ENCODE results near the gene UNC13B.

The UNC13B gene

DNA sequence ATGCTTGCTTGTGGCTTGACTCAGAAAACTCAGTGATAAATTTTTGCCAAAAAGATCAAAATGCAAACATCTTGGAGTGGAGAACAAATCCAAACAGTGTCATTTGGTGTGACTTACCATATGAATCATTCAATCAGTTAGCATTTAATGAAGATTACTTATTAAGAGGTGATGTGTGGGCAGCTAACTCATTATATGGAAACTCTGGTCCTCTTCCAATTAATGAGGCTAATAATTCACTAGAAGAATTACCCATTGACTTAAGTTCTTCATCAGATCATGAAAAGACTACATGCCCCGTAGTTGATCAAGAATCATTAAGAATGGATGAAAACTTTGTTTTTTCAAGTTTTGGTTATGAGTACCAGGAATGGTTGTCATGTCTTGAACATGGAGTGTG, 141.8 kb downstream of the UNC13B start:
- Mint-ChIP-seq H3K4me3 (no peak overlapping the region), H3K4me1 (no peaks in the 10 kb centered on the region), H3K36me3 (no peaks in the 10 kb centered on the region), H3K27ac (no peak overlapping the region), H3K9me3 (no peaks in the 10 kb centered on the region), H3K27me3 (peaks cover 48% of the 10 kb centered on the region)
- ATAC-seq, result no peak

DNA sequence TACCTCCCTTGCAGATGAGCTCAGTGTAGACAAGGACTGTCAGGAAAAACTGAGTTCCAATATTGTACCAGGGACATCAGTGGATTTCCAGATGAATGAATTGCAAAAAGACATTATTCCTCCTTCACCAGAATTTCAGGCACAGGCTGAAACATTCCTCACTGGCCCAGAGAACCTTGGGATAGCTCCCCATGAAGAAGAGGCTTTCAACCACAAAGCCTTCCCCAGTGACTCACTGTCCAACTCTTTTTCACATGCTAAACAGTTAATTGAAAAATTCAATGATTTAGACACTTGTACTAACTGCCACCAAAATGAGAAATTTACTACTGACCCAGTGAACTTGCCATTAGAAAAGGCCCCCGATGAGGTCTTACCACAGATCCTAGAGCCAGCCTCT, 144.5 kb downstream of the UNC13B start:
- Mint-ChIP-seq H3K9me3 (no peaks in the 10 kb centered on the region), H3K4me1 (no peaks in the 10 kb centered on the region), H3K4me3 (no peak overlapping the region)

DNA sequence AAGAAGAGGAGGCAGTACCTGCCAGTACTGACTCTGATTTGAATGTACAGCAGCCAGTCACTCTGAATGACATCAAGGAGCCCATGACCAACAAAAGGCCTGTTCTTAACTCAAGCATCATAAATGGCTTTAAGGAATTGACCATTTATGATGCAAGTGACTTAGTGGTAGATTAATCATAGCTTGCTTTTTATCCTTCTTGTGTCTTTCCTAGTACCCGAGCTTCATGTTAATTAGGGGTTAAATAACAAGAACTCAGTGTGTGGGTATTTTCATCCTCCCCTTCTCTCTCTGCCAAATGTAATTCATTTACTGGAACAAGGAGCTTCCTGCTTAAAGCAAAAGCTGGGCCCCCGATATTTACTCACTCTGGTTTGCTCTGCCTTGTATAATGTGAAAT, 146.5 kb downstream of the UNC13B start:
- Mint-ChIP-seq H3K27me3 (peaks cover 21% of the 10 kb centered on the region), H3K4me1 (no peaks in the 10 kb centered on the region)

More for the DNA sequence above, 144.5 kb downstream of the UNC13B start:
- Mint-ChIP-seq H3K27me3 (peaks cover 24% of the 10 kb centered on the region), H3K27ac (no peak overlapping the region), H3K36me3 (no peaks in the 10 kb centered on the region)
- no peak for ATAC-seq

DNA sequence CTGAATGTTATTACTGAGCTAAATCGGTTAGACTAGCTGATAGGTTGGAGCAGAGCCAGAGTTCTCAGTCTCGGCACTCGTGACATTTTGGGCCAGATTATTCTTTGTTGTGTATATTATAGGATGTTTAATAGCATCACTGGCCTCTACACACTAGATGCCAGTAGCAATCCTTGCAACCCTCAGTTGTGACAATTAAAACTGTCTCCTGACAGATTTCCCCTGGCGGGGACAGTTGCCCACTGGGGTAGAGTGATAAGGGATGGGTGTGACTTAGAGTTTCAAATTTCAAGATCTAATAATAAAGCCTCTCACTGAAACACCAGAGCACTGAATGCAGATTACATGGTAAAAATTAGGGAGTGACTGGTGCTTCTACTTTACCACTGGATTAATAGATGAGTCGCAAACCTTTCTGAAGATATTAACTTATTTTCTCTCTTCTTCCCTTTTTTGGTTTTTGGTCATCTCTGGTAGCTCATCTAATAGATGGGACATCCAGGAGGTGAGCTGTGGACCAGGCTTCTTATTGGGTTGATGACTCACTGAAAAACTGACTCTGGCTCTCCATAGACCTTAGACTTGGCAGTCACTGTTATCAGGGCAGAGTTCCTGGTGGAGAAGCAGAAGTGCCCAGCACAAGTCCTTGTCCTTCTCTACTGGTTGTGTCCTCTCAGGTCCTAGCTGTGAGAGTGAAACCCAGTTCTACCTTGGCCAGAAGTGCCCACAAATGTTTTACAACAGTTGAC, 150.3 kb downstream of the UNC13B start:
- ATAC-seq, result no peak
- Mint-ChIP-seq H3K27me3 (peaks cover 8% of the 10 kb centered on the region), H3K36me3 (no peaks in the 10 kb centered on the region), H3K27ac (no peak overlapping the region), H3K4me3 (no peak overlapping the region), H3K4me1 (no peaks in the 10 kb centered on the region), H3K9me3 (no peaks in the 10 kb centered on the region)

More for the DNA sequence above, 146.5 kb downstream of the UNC13B start:
- H3K27ac Mint-ChIP-seq, result no peak overlapping the region
- no peaks in the 10 kb centered on the region for H3K9me3 Mint-ChIP-seq
- no peak for ATAC-seq
- no peak overlapping the region for H3K4me3 Mint-ChIP-seq
- no peaks in the 10 kb centered on the region for H3K36me3 Mint-ChIP-seq

DNA sequence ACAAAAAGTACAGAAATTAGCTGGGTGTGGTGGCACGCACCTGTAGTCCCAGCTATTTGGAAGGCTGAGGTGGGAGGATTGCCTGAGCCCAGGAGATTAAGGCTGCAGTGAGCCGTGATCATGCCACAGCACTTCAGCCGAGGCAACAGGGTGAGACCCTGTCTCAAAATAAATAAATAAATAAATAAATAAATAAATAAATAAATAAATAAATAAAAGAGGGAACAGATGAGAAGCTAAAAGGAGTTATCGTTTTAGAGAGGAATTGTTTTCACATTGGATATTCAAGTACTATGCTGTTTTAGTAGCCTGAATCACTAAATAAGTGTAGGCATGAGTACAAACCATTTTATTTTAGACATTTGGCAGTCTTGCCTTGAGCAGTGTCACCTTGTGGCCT, 151.7 kb downstream of the UNC13B start:
- no peak overlapping the region for H3K27ac Mint-ChIP-seq

DNA sequence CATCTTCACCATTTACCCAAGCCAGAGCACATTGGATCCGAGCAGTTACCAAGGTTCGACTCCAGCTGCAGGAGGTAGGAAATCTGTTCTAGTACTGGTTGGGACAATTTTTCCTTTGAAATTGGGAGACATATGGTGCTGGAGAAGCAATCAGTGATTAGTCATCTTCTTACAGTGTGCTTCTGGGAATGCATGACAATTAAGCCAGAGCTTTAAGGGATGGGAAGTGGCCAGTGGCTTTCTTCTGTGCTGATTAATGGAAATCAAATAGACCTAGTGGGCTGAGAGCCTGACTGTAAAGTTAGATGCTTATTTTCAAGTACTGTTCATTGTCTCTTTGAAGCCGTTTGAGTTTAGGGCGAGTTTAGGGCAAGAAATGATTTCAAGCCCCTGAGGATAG, 152.1 kb downstream of the UNC13B start:
- H3K27ac Mint-ChIP-seq, result no peak overlapping the region
- H3K27me3 Mint-ChIP-seq, result peaks cover 8% of the 10 kb centered on the region
- no peak overlapping the region for H3K4me3 Mint-ChIP-seq
- no peak for ATAC-seq
- no peaks in the 10 kb centered on the region for H3K36me3 Mint-ChIP-seq
- H3K9me3 Mint-ChIP-seq, result no peaks in the 10 kb centered on the region
- no peaks in the 10 kb centered on the region for H3K4me1 Mint-ChIP-seq

More for the DNA sequence above, 151.7 kb downstream of the UNC13B start:
- Mint-ChIP-seq H3K9me3 (no peaks in the 10 kb centered on the region), H3K36me3 (no peaks in the 10 kb centered on the region), H3K27me3 (peaks cover 8% of the 10 kb centered on the region), H3K4me3 (no peak overlapping the region), H3K4me1 (no peaks in the 10 kb centered on the region)
- ATAC-seq, result no peak

DNA sequence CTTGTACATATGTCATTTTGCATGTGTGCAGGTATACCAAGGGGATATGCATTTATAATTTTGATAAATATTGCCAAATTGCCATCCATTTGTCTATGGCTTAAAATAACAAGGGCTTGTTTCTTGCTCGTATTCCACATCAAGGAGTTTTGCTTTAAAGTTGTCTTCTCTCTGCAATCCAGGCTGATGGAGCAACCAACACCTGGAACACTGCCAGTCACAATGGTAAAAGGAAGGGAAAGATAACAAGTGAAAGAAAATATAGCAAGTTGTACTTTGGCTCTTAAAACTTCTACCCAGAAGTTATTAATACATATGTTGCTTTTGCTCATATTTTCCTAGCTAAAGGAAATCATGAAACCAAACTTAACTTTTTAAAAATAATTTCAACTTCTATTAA, 156.9 kb downstream of the UNC13B start:
- H3K4me1 Mint-ChIP-seq, result no peaks in the 10 kb centered on the region
- no peak overlapping the region for H3K4me3 Mint-ChIP-seq
- H3K36me3 Mint-ChIP-seq, result no peaks in the 10 kb centered on the region
- H3K27ac Mint-ChIP-seq, result no peak overlapping the region
- ATAC-seq, result no peak
- peaks cover 9% of the 10 kb centered on the region for H3K27me3 Mint-ChIP-seq
- no peaks in the 10 kb centered on the region for H3K9me3 Mint-ChIP-seq

DNA sequence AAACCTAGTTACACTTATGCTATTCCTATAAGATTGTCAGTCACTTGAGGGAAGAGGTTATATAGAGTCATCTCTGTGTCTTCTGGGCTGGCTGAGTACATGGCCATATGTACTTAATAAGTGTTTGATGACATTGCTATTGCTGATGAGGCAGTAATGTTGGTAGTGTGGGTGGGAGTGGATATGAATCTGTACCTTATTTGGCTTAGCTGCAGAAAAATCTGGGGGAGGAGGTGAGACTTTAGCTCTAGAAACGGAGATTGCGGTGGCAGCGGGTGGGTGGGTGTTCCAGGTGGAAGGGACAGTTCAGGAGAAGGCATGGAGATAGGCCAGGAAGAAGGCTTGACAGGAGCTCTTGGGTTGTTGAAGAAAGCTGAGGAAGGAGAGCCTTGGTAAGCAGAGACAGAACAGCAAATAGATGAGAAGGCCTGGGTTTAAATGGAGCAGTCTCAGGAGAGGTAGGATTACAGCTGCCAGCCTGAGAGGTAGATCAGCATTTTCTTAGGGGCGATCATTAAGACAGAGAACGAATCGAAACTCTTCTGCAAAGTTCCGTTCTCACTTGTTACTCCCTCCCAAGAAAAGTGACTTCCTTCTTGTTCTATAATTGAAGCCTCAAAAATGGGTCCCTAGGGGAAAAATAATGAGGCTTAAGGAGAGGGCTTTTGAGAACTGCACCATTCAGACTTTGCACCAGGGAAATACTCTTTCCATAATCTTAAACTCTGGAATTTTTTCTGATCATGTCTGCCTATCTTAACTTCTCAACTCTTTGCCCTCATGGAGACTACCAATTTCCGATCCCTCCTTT, 160.5 kb downstream of the UNC13B start:
- no peak for ATAC-seq
- Mint-ChIP-seq H3K27ac (no peak overlapping the region), H3K27me3 (peaks cover 20% of the 10 kb centered on the region), H3K9me3 (no peaks in the 10 kb centered on the region), H3K4me3 (no peak overlapping the region), H3K4me1 (no peaks in the 10 kb centered on the region), H3K36me3 (no peaks in the 10 kb centered on the region)

DNA sequence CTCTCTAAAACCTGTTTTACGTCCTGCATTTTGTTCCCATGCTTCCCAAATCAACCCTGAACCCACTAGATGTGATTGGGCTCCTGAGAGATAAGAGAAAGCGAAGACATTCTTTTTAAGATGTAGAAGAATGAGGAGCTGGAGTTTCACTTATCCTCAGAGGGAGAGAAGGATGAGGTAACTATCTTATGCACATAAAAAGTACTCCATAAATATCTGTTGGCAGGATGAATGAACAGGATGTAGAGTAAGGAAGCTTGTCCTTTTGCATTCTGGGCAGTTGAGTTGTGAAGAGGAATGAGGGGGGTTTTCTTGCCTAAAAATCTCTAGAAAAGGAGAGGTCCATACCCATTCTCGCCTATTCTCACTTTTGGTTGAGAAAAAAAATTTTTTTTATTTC, 163.2 kb downstream of the UNC13B start:
- Mint-ChIP-seq H3K4me1 (no peaks in the 10 kb centered on the region), H3K27me3 (peaks cover 32% of the 10 kb centered on the region), H3K4me3 (no peak overlapping the region), H3K9me3 (no peaks in the 10 kb centered on the region), H3K27ac (no peak overlapping the region), H3K36me3 (no peaks in the 10 kb centered on the region)
- no peak for ATAC-seq

DNA sequence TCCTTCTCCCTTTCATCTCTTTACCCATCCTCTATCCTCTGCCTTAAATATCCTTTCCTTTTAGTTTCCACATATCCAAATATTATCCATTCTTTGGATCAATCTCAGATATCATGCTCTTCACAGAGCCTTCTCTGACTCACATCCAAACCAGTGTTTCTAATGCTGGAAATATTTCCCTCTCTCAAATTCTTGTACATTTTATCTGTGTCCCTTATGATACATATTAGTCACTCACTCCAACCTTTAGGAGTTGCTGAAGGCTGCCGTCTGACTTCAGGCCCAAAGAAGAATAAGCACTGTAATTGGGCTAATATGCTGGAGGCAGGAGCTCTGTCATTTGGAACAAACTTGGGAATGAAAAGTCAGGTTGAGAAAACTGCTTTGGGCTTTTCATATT, 171.7 kb downstream of the UNC13B start:
- Mint-ChIP-seq H3K4me1 (no peaks in the 10 kb centered on the region), H3K4me3 (no peak overlapping the region), H3K36me3 (no peaks in the 10 kb centered on the region), H3K27ac (no peak overlapping the region), H3K27me3 (peaks cover 39% of the 10 kb centered on the region), H3K9me3 (no peaks in the 10 kb centered on the region)
- ATAC-seq, result no peak

DNA sequence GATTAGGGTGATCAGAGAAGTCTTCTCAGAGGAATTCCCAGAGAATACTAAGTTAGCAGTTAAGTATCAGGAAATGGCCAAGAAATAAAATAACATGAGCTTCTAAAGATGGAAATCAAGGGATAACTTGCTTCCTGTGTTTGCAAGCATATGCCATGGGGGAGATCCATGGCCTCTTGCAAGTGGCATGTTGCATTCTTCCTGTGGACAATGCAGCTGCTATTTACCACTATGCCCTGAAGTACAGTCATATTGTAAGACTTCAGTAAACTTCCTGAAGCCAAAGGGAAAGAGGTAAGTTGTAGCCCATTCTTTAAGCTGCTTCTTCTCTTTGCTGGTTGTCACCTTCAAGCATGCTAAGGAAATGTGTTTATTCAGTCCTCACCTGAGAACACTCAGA, 173.4 kb downstream of the UNC13B start:
- Mint-ChIP-seq H3K36me3 (no peaks in the 10 kb centered on the region), H3K27me3 (peaks cover 32% of the 10 kb centered on the region), H3K27ac (no peak overlapping the region), H3K4me3 (no peak overlapping the region), H3K9me3 (no peaks in the 10 kb centered on the region), H3K4me1 (no peaks in the 10 kb centered on the region)
- ATAC-seq, result no peak

DNA sequence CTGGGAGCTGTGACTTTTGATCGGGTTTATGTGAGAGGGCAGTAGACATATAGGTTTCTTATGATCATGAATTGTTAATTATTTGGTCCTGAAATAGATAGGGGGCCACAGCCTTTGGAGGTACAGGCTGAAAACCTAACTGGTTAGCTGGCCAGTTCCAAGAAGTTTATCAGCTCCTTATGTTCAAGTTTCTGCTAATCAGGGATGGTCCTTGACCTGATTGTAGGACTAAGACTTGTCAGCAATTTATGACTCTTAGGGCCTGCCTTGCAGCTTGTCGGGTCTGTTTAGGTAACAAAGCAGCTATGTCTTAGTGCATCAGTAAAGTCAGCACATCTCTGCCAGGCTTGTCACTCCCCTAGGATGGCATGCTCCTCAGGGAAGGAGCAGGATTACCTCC, 176.3 kb downstream of the UNC13B start:
- Mint-ChIP-seq H3K36me3 (no peaks in the 10 kb centered on the region), H3K4me3 (no peak overlapping the region), H3K9me3 (no peaks in the 10 kb centered on the region), H3K27ac (no peak overlapping the region), H3K4me1 (peaks cover 7% of the 10 kb centered on the region), H3K27me3 (peaks cover 40% of the 10 kb centered on the region)
- no peak for ATAC-seq

DNA sequence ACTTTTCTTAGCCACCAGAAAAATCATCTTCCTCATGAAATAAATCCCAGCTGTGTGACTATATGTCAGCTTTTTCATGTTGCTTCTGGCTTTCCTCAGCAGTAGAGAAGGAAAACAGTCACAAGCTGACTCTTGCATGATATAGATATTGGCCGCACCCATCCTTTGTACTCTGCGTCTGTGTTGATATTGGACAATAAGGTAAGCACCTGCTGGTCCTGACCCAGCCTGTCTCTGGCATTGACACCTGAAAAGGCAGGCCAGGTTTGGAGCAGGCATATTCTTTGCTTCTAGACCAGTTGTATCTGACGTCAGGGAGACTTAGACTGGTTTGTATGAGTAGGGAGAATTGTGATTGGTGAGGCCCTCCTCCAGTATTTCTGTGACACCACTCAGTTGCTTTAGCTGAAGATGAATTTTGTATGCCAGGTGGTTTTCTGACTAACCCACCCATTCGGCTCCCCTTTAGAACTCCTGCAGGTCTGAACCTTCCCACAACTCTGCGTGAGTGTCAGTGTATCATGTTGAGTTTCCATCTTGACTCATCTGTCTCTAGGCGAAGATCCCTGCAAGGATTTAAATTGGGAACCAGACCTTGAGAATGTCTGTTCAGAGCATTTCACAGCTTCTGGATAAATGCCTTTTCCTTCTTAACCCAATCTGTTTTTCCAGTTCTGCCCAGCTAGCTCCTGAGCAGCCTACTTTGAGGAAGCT, 176.9 kb downstream of the UNC13B start:
- H3K27ac Mint-ChIP-seq, result no peak overlapping the region
- peaks cover 7% of the 10 kb centered on the region for H3K4me1 Mint-ChIP-seq
- H3K27me3 Mint-ChIP-seq, result peaks cover 42% of the 10 kb centered on the region
- H3K36me3 Mint-ChIP-seq, result no peaks in the 10 kb centered on the region
- ATAC-seq, result no peak
- H3K4me3 Mint-ChIP-seq, result no peak overlapping the region
- no peaks in the 10 kb centered on the region for H3K9me3 Mint-ChIP-seq

DNA sequence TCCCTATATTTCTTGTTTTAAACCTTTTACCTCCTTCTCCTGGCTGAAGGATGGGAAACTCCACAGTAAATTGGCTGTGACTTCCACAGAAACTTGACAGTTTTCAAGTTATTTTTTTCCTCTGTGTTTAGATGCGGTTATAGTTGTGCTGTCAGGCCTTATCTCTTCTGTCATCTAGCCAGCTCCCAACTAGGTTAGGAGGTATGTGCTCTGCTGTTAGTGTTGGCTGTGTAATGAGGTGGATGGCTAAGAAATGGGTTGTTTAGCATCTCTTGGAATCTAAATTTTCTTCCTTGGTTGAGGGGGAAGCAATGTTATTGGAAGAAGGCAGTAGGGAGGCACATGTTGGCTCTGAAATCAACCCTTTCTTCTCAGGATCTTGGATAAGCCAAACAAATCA, 178.2 kb downstream of the UNC13B start:
- no peak overlapping the region for H3K4me3 Mint-ChIP-seq
- H3K9me3 Mint-ChIP-seq, result no peaks in the 10 kb centered on the region
- H3K27me3 Mint-ChIP-seq, result peaks cover 42% of the 10 kb centered on the region
- no peaks in the 10 kb centered on the region for H3K36me3 Mint-ChIP-seq
- no peak overlapping the region for H3K27ac Mint-ChIP-seq
- no peak for ATAC-seq
- H3K4me1 Mint-ChIP-seq, result peaks cover 7% of the 10 kb centered on the region

DNA sequence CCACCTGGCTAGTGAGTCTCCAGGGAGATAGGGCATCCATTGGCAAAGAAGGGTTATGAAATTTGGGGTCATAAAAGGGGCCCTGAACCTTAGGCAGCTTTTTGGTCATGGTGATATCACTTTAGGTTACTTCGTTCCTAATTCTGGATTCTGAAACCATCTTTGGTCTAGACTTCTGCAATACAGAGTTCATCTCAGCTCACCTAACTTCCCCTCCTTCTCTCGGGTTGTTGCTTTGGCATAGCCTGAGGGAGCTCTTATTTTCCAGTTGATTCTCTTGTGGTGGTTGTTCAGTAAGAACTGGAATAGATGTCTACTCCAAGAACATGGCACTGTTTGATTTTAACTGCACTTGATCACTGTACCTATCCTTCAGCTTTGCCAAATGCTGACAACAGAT, 179.2 kb downstream of the UNC13B start:
- Mint-ChIP-seq H3K27ac (no peak overlapping the region), H3K36me3 (no peaks in the 10 kb centered on the region), H3K4me3 (no peak overlapping the region), H3K27me3 (peaks cover 38% of the 10 kb centered on the region), H3K4me1 (peaks cover 7% of the 10 kb centered on the region), H3K9me3 (no peaks in the 10 kb centered on the region)
- peak; percentile 38 for ATAC-seq

Data from stimulated activated memory B cell treated with anti-CD40 and anti-IgM and Interleukin-4, amounts not matched to agents 10 μg/mL and 1 μg/mL and 100 μg/mL, for 72 hours (primary cell).